Natural killer cell treated with Interleukin-12 subunit alpha and Interleukin-12 subunit beta and Interleukin-15 and Interleukin-18, amount 100 ng/mL, for 72 hours (primary cell): ENCODE measurements around the gene NR0B2. TPM values are rescaled to one million over a fixed set of nuclear protein-coding genes. Genes with fewer than 3 reads are reported as not detected.
A peak's percentile ranks its signal among the peaks of the same experiment; 100 is the strongest.
"Not testable (repeated sequence)": the region's sequence is repeated elsewhere in the genome, so short reads cannot be mapped to it uniquely, and the experiment has no call there.

ENCODE experiments used
- ATAC-seq, 2 donors: fragments of 150-1000 bp; cut with Tn5 transposase in 1 of 2; sonication (Bioruptor Pico), chemical (Tn5 transposase) in 1 of 2; 2 replicates each; pipeline ENCODE4 v1.10.0; 2021
- DNase-seq: peaks from one replicate; pipeline ENCODE4 v3.0.0; 2022; ENCODE audit warnings: low spot score
- H3K27ac Mint-ChIP-seq, 2 donors: 1 replicate in 1 of 2; 2 replicates in 1 of 2; pipeline ENCODE4 v1.8.0; 2022; ENCODE audit warnings: mixed read lengths in 2 of 2, mild to moderate bottlenecking in 1 of 2, moderate library complexity in 1 of 2
- H3K27me3 Mint-ChIP-seq, 2 donors: 1 replicate in 1 of 2; 2 replicates in 1 of 2; pipeline ENCODE4 v1.8.0; 2022; ENCODE audit warnings: mixed read lengths in 2 of 2
- H3K36me3 Mint-ChIP-seq: one replicate; pipeline ENCODE4 v1.8.0; 2022; ENCODE audit warnings: mixed read lengths
- H3K4me1 Mint-ChIP-seq, 2 donors: 1 replicate in 1 of 2; 2 replicates in 1 of 2; pipeline ENCODE4 v1.8.0; 2022; ENCODE audit warnings: low read depth in 2 of 2, mixed read lengths in 2 of 2, mild to moderate bottlenecking in 1 of 2
- H3K4me3 Mint-ChIP-seq: one replicate; pipeline ENCODE4 v1.8.0; 2022; ENCODE audit warnings: mixed read lengths
- H3K9me3 Mint-ChIP-seq: 2 replicates; pipeline ENCODE4 v1.8.0; 2022; ENCODE audit warnings: mixed read lengths
- total RNA-seq, 2 donors: library from RNA; stranded (reverse); gene quantifications; one replicate each; pipeline ENCODE4 v1.2.3, GENCODE V29; 2022

Gene NR0B2
- total RNA-seq, 2 donors from 2014 or later, result not detected

- no peaks in the 10 kb centered on the region for H3K27me3 Mint-ChIP-seq
- H3K4me1 Mint-ChIP-seq, result peaks cover 20 to 23% of the 10 kb centered on the region in 2 donors
- ATAC-seq, result peak; percentile 54 to 71
- peaks cover 20% of the 10 kb centered on the region for H3K36me3 Mint-ChIP-seq
- no peaks in the 10 kb centered on the region for H3K9me3 Mint-ChIP-seq
- peak overlapping the region; percentile 98 for H3K4me3 Mint-ChIP-seq
- DNase-seq, result no peak
- H3K27ac Mint-ChIP-seq, result peak overlapping the region; percentile 95 to 96
These were observed 23.3 kb downstream of the NR0B2 start for GRCh38 chr1:26890467-26890796.

GRCh38 chr1:26889551-26890466 is 24.0 kb downstream of the NR0B2 start, which contains the start of gene GPN2:
TSS of gene GPN2 (minus strand) at chr1:26890283. CDS start at chr1:26890096, 187 bp downstream.
- no peaks in the 10 kb centered on the region for H3K9me3 Mint-ChIP-seq
- peaks cover 24% of the 10 kb centered on the region for H3K36me3 Mint-ChIP-seq
- H3K4me1 Mint-ChIP-seq, result peaks cover 22 to 27% of the 10 kb centered on the region in 2 donors
- H3K4me3 Mint-ChIP-seq, result peak within 1 kb of the TSS; percentile 98
- peak within 1 kb of the TSS; percentile 95 to 96 for H3K27ac Mint-ChIP-seq
- DNase-seq, result peak; percentile 87
- ATAC-seq, result peak; percentile 97
- H3K27me3 Mint-ChIP-seq, result no peaks in the 10 kb centered on the region

- Mint-ChIP-seq H3K9me3 (no peaks in the 10 kb centered on the region), H3K27ac (peak overlapping the region; percentile 95 to 96), H3K4me1 (peaks cover 20 to 24% of the 10 kb centered on the region in 2 donors), H3K4me3 (peak overlapping the region; percentile 98), H3K36me3 (peaks cover 30% of the 10 kb centered on the region), H3K27me3 (no peaks in the 10 kb centered on the region)
- DNase-seq (no peak), ATAC-seq (no peak)
These were observed 25.5 kb downstream of the NR0B2 start for GRCh38 chr1:26888231-26888630.

GRCh38 chr1:26887125-26887524 is 26.6 kb downstream of the NR0B2 start:
- no peak for ATAC-seq
- H3K9me3 Mint-ChIP-seq, result no peaks in the 10 kb centered on the region
- H3K4me3 Mint-ChIP-seq, result no peak overlapping the region
- peaks cover 26 to 30% of the 10 kb centered on the region in 2 donors for H3K4me1 Mint-ChIP-seq
- H3K27ac Mint-ChIP-seq, result no peak overlapping the region
- DNase-seq, result no peak
- no peaks in the 10 kb centered on the region for H3K27me3 Mint-ChIP-seq
- H3K36me3 Mint-ChIP-seq, result peaks cover 41% of the 10 kb centered on the region

- H3K27ac Mint-ChIP-seq, result no peak overlapping the region
- H3K4me1 Mint-ChIP-seq, result peaks cover 12 to 14% of the 10 kb centered on the region in 2 donors
- ATAC-seq, result no peak
- peaks cover 33% of the 10 kb centered on the region for H3K36me3 Mint-ChIP-seq
- DNase-seq, result no peak
- H3K9me3 Mint-ChIP-seq, result no peaks in the 10 kb centered on the region
- no peaks in the 10 kb centered on the region for H3K27me3 Mint-ChIP-seq
- no peak overlapping the region for H3K4me3 Mint-ChIP-seq
These were observed 30.9 kb downstream of the NR0B2 start for GRCh38 chr1:26882696-26883463.

- Mint-ChIP-seq H3K4me1 (peaks cover 11 to 12% of the 10 kb centered on the region in 2 donors), H3K36me3 (peaks cover 33% of the 10 kb centered on the region)
- not testable (repeated sequence) for H3K4me3 Mint-ChIP-seq, DNase-seq, H3K27ac Mint-ChIP-seq, H3K27me3 Mint-ChIP-seq, H3K9me3 Mint-ChIP-seq, ATAC-seq
These were observed 32.2 kb downstream of the NR0B2 start for GRCh38 chr1:26881611-26882010.

GRCh38 chr1:26879793-26880192 is 34.0 kb downstream of the NR0B2 start:
- Mint-ChIP-seq H3K4me3 (no peak overlapping the region), H3K4me1 (peaks cover 6 to 8% of the 10 kb centered on the region in 2 donors), H3K36me3 (peaks cover 26% of the 10 kb centered on the region), H3K27ac (no peak overlapping the region), H3K27me3 (no peaks in the 10 kb centered on the region), H3K9me3 (no peaks in the 10 kb centered on the region)
- DNase-seq (no peak), ATAC-seq (no peak)

GRCh38 chr1:26877326-26877725 is 36.4 kb downstream of the NR0B2 start:
- H3K27me3 Mint-ChIP-seq, result no peaks in the 10 kb centered on the region
- H3K4me1 Mint-ChIP-seq, result no peaks in the 10 kb centered on the region
- no peak overlapping the region for H3K4me3 Mint-ChIP-seq
- H3K27ac Mint-ChIP-seq, result no peak overlapping the region
- H3K36me3 Mint-ChIP-seq, result peaks cover 5% of the 10 kb centered on the region
- DNase-seq (no peak), ATAC-seq (no peak)
- no peaks in the 10 kb centered on the region for H3K9me3 Mint-ChIP-seq

- ATAC-seq, result no peak
- Mint-ChIP-seq H3K36me3 (no peaks in the 10 kb centered on the region), H3K27ac (no peak overlapping the region)
These were observed 38.9 kb downstream of the NR0B2 start for GRCh38 chr1:26874896-26875295.

GRCh38 chr1:26873097-26873496 is 40.7 kb downstream of the NR0B2 start:
- not testable (repeated sequence) for H3K4me3 Mint-ChIP-seq, ATAC-seq, H3K27ac Mint-ChIP-seq, H3K4me1 Mint-ChIP-seq, H3K36me3 Mint-ChIP-seq, H3K27me3 Mint-ChIP-seq, H3K9me3 Mint-ChIP-seq, DNase-seq

More at GRCh38 chr1:26874896-26875295, 38.9 kb downstream of the NR0B2 start:
- Mint-ChIP-seq H3K4me3 (no peak overlapping the region), H3K27me3 (no peaks in the 10 kb centered on the region), H3K4me1 (no peaks in the 10 kb centered on the region), H3K9me3 (no peaks in the 10 kb centered on the region)
- DNase-seq, result no peak

GRCh38 chr1:26864610-26865480 is 48.9 kb downstream of the NR0B2 start:
- Mint-ChIP-seq H3K4me3 (peak overlapping the region; percentile 90), H3K4me1 (peaks cover 20 to 24% of the 10 kb centered on the region in 2 donors), H3K36me3 (no peaks in the 10 kb centered on the region), H3K27ac (peak overlapping the region; percentile 78 to 88), H3K9me3 (no peaks in the 10 kb centered on the region), H3K27me3 (no peaks in the 10 kb centered on the region)
- ATAC-seq, result peak; percentile 98 to 99
- peak; percentile 97 for DNase-seq

- Mint-ChIP-seq H3K9me3 (no peaks in the 10 kb centered on the region), H3K27ac (peak overlapping the region in 1 of 2 donors; percentile 12), H3K27me3 (no peaks in the 10 kb centered on the region), H3K36me3 (no peaks in the 10 kb centered on the region), H3K4me3 (peak overlapping the region; percentile 90), H3K4me1 (peaks cover 20 to 24% of the 10 kb centered on the region in 2 donors)
- ATAC-seq, result no peak
- DNase-seq, result no peak
These were observed 50.1 kb downstream of the NR0B2 start for GRCh38 chr1:26863685-26864077.
